A673 (cell line): ENCODE results near the gene GPR78.

ENCODE experiments used
- EZH2 ChIP-seq: fragments of 200-600 bp; sonication (generic); IDR thresholded peaks from 2 replicates; pipeline ENCODE4 v1.6.1; 2017; ENCODE audit warnings: borderline replicate concordance, low read depth, mild to moderate bottlenecking, mixed read lengths, antibody characterized with exemption, low read length; ENCODE audit not compliant: poor library complexity, severe bottlenecking
- TF ChIP-seq, protein P1 (sequence below): fragments of 300-800, 200-600 bp; sonication (generic); conservative IDR thresholded peaks from 2 replicates; pipeline ENCODE4 v1.5.1; 2017; ENCODE audit warnings: low read depth, mild to moderate bottlenecking, antibody characterized with exemption, low read length, moderate library complexity, mixed read lengths

DNA sequence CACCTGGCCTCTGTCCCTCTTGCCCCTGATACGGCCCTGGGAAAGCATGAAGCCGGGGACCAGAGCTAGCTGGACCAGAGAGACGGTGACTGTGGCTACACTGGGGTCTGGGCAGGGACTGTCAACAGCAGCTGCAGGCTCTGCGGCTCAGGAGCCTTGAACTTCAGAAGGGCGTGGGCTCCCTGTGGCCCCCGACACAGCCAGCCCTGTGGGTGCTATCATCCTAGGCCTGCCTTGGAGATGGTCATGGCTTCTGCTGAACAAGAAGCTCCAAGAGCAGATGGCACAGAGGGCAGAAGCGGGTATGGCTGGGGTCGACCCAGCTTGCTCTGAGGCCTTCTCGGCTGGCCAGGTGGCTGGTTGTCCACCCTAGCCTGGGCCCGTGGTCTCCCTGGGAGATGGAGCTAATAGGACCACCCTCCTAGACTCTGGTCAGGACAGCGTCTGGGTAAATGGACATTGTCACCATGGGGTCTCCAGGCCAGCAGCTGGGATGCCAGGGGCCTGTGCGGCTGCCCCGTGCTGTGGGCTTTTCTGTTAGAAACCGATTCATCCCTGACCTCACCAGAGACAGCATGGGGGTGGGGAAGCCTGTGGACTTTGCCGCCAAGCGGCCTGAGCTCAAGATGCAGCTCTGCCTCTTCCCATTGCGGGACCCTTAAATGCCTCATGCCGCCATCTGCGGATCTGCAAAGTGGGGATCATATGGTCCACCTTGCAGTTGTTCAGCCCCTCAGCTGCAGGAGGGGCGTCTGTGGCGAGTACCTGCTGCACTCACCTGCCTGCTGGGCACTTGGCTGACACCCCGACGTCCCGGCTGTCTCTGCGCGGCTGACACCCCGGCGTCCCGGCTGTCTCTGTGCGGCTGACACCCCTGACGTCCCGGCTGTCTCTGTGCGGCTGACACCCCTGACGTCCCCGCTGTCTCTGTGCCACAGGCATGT lies 33.5 kb downstream of the GPR78 start:
- TF ChIP-seq, protein P1, sequence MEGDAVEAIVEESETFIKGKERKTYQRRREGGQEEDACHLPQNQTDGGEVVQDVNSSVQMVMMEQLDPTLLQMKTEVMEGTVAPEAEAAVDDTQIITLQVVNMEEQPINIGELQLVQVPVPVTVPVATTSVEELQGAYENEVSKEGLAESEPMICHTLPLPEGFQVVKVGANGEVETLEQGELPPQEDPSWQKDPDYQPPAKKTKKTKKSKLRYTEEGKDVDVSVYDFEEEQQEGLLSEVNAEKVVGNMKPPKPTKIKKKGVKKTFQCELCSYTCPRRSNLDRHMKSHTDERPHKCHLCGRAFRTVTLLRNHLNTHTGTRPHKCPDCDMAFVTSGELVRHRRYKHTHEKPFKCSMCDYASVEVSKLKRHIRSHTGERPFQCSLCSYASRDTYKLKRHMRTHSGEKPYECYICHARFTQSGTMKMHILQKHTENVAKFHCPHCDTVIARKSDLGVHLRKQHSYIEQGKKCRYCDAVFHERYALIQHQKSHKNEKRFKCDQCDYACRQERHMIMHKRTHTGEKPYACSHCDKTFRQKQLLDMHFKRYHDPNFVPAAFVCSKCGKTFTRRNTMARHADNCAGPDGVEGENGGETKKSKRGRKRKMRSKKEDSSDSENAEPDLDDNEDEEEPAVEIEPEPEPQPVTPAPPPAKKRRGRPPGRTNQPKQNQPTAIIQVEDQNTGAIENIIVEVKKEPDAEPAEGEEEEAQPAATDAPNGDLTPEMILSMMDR, result no peak
- TF ChIP-seq EZH2, result no peak
